ENCODE data around the gene PRSS36.
A peak's percentile ranks its signal among the peaks of the same experiment; 100 is the strongest.
"Not testable (repeated sequence)": the region's sequence is repeated elsewhere in the genome, so short reads cannot be mapped to it uniquely, and the experiment has no call there.

PRSS36 gene

GRCh38 chr16:31118223-31119155 is 31.4 kb downstream of the PRSS36 start:
- DNase-seq: no peak

GRCh38 chr16:31117384-31118222 is 32.3 kb downstream of the PRSS36 start, which contains the start of gene KAT8:
Gene KAT8, plus strand, starts transcription at chr16:31117664. Its CDS starts 18 bp downstream, at chr16:31117682.
- peak; percentile 61 to 91 for DNase-seq

GRCh38 chr16:31114468-31114867 is 35.4 kb downstream of the PRSS36 start:
- no peak for DNase-seq

- DNase-seq: no peak
These were observed 36.4 kb downstream of the PRSS36 start for GRCh38 chr16:31113121-31114120.

- DNase-seq: no peak
These were observed 37.2 kb downstream of the PRSS36 start for GRCh38 chr16:31112711-31113110.

GRCh38 chr16:31111881-31112466 is 37.9 kb downstream of the PRSS36 start:
- no peak for DNase-seq

GRCh38 chr16:31110106-31111034 is 39.5 kb downstream of the PRSS36 start:
- no peak for DNase-seq

GRCh38 chr16:31109622-31110021 is 40.2 kb downstream of the PRSS36 start:
- DNase-seq: no peak

- no peak for DNase-seq
These were observed 40.9 kb downstream of the PRSS36 start for GRCh38 chr16:31108794-31109558.

GRCh38 chr16:31108035-31108793 is 41.7 kb downstream of the PRSS36 start, which contains the start of gene BCKDK:
Gene BCKDK, plus strand, starts transcription at chr16:31108386. Its CDS starts 838 bp downstream, at chr16:31109224.
- DNase-seq: peak in 1 of 2 experiments; percentile 1

- DNase-seq: no peak
These were observed 42.4 kb downstream of the PRSS36 start for GRCh38 chr16:31107465-31107867.

- DNase-seq: no peak
These were observed 43.1 kb downstream of the PRSS36 start for GRCh38 chr16:31106509-31107464.

- peak in 1 of 2 experiments; percentile 1 for DNase-seq
These were observed 44.1 kb downstream of the PRSS36 start for GRCh38 chr16:31105677-31106213.

GRCh38 chr16:31100876-31101641 is 48.8 kb downstream of the PRSS36 start:
- DNase-seq: not testable (repeated sequence)

GRCh38 chr16:31099860-31100638 is 49.8 kb downstream of the PRSS36 start:
- DNase-seq: no peak

Measured in NCI-H187 (cell line).